SH-SY5Y (cell line): ENCODE results near the gene HABP2.

Experiments
- GATA2 ChIP-seq: IDR thresholded peaks from 2 replicates; pipeline ENCODE4 v1.6.1; 2011; ENCODE audit warnings: mild to moderate bottlenecking, low read depth, low read length
- GATA3 ChIP-seq: IDR thresholded peaks from 2 replicates; pipeline ENCODE4 v1.6.1; 2011; ENCODE audit warnings: low read depth, mild to moderate bottlenecking, low read length, moderate library complexity

DNA sequence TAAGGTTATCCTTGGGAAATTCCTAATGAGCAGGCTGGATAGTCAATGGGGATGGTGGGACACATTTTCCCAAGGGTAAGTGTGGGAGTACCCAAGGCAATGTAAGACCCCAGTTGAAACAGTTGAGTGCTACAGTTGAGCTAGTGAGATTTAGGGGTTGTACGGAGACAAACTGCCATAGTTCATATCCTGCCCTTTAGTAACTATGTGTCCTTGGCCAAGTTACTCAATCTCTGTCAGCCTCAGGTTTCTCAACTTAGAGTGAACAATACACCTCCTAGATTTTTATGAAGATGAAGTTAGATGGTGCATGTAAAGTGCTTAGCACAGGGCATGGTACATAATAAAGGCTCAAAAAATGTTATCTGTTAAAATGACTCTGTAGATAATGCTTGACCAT is 20.5 kb downstream of the HABP2 start:
- TF ChIP-seq GATA3 (no peak), GATA2 (no peak)
